HG03565 (cell line): ENCODE data around the gene FAT2.
"Not testable (repeated sequence)": the region's sequence is repeated elsewhere in the genome, so short reads cannot be mapped to it uniquely, and the experiment has no call there.

Experiments used
- ATAC-seq: cut with Tn5 transposase; IDR thresholded peaks from one replicate; pipeline ENCODE4 v1.9.1; 2021; ENCODE audit warnings: mild to moderate bottlenecking, moderate library complexity; ENCODE audit not compliant: unreplicated experiment

Gene FAT2

GRCh38 chr5:151584057-151584937, 6.8 kb downstream of the FAT2 start:
- no peak for ATAC-seq

- no peak for ATAC-seq
These were observed 9.1 kb downstream of the FAT2 start for GRCh38 chr5:151581812-151582583.

DNA sequence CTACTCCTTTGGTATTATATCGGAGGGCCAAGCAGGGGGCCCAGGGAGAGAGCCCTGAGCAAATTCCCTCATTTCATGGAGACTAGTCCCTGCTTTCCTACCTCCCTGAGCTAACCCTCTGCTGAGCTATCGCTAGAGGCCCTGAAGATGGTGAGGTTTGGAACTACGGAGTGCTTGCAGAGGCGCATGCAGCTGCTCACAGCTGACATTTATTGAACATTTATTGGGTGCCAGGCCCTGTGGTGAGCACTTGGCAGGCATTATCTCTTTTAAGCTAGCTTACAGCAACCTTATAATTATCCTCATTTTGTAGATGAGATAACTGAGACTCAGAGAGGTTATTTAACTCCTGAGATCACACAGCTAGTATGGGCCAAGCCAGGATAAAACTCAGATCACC, 9.8 kb downstream of the FAT2 start:
- no peak for ATAC-seq

- ATAC-seq = no peak
These were observed 10.3 kb downstream of the FAT2 start for GRCh38 chr5:151580858-151581257.

DNA sequence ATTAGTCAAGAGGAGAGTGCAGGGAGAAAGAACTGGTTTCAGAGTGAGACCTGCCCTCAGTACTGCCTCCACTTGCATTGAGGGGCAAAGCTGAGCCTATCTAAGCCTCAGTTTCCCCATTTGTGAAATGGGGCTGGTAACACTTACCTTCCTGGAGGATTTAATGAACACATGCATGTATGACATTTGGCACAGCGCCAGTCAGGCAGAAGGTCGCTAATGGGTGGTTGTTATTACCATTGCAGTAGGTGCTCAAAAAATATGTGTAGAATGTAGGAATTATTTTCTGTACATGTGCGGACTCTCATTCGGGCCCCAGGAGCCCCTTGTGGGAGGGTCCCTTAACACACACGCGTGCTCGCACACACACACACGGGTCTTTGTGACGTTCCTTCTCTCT, 10.9 kb downstream of the FAT2 start:
- no peak for ATAC-seq

DNA sequence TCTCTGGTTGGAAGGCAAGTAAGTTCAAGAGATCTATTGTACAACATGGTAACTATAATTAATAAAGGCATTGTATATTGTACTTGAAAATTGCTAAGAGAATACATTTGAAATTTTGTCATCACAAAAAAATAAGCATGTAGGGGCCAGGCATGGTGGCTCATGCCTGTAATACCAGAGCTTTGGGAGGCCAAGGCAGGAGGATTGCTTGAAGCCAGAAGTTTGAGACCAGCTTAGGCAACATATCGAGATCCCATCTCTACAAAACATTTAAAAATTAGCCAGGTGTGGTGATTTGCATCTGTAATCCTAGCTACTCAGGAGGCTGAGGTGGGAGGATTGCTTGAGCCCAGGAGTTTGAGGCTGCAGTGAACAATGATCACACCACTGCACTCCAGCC, 12.0 kb downstream of the FAT2 start:
- not testable (repeated sequence) for ATAC-seq

GRCh38 chr5:151578326-151579025, 12.7 kb downstream of the FAT2 start:
- ATAC-seq = no peak

DNA sequence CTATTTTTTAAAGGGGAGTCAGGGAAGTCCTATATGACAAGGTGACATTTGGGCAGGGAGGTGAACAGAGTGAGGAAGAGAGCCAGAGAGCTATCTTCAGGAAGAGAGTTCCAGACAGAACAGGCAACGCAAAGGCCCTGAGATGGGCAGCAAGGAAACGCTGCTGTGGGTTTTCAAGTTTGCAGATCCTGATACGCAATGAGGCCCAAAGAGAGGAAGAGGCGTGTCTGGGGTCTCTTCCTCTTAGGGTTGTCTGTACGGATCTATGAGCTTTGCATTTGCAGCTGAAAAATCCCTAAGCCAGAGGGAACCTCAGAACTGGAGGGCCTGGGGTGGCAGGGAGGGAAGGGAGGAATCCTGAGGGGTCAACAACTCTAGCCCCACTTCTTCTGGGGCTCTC, 13.6 kb downstream of the FAT2 start:
- ATAC-seq = no peak

DNA sequence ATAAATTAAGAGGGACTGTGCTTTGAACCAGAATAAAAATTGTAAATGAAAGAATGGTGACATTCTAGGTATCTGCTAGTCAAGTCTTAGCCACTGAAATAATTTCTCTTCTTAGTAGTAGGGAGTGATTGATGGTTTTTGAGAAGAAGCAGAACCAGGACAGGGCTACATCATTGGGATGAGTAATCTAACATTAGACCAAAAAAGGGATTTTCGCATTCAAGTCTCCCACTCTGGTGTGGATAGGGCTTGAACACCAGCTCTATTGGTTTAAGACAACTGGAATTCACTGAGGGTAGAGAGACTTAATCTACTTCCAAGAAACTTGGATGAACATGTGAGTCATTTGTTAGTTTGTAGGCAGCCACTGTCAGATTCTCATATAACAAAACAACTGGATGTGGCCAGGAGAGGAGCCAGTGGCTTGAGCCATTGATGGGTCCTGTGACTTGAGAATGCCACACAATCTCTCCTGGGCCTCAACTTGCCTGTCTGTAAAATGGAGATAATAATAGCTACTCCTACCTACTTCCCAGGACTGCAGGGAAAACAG, 16.6 kb downstream of the FAT2 start:
- ATAC-seq = no peak

DNA sequence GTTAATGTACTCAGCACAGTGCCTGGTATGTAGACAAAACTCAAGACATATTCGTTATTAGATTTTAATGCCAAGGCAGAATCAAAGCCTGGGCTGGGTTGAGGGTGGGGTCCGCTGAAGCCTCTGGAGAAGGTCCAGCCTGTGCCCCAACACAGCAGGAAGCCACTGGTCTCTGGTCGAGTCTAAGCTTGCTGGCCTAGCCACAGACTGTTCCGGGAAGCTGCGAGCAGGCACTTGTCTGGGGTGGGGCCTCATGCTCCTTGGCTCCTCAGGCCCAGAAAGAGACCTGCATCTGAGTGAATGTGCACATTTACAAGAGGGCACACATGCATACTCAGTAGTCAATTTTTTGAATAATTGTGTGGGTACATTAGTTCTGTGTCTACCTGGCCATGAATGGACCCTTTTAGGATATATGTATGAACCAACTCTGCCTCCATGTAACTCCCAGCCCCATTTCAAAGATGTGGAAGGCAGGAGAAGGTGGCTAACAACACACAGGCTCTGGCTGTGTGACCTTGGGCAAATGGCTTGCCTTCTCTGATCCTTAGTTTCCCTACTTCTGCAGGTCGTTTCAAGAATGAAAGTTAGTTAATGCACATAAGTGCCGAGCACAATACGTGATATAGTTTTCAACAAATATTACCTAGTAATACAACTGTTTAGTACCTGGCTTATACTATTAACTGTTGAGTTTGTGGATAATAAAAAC, 18.3 kb downstream of the FAT2 start:
- ATAC-seq = no peak

DNA sequence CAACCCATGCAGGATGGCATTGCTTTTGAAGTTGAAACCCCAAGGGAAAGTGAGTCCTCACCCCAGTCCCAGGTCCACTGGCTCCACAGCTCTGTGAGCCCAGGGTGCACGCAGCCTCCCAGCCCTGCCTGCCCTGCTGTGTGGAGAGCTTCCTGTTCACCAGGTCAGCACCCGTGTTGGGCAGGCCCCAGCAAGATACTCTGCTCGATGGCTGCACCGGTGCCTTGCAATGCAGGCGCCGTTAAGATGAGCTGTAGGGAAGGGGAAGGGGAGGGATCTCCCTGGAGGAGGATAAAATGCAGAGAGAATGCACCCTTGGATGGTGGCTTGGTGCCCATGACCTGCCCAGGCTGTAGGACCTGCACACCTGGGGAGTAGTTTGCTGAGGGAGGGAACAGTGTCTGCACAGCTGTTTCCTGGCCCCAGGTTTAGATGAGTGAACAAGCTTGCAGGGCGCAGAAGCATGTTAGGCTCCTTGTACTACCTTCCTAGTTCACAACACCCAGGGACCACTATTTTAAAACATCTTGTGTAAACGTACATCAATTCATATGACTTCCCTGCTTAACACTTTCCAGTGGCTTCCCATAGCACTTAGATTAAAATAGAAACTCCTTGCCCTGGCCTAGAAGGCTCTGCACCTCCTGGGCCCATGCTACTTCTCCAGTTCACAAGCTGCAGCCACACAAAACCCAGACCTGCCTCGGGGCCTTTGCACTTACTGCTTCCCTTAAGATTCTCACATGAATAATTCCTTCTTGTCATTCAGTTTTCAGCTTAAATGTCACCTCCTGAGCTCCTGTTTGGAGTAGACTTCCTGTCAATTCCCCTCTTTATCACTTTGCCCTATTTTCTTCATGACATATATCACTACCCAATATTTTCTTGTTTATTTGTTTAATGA, 19.6 kb downstream of the FAT2 start:
- ATAC-seq = no peak

DNA sequence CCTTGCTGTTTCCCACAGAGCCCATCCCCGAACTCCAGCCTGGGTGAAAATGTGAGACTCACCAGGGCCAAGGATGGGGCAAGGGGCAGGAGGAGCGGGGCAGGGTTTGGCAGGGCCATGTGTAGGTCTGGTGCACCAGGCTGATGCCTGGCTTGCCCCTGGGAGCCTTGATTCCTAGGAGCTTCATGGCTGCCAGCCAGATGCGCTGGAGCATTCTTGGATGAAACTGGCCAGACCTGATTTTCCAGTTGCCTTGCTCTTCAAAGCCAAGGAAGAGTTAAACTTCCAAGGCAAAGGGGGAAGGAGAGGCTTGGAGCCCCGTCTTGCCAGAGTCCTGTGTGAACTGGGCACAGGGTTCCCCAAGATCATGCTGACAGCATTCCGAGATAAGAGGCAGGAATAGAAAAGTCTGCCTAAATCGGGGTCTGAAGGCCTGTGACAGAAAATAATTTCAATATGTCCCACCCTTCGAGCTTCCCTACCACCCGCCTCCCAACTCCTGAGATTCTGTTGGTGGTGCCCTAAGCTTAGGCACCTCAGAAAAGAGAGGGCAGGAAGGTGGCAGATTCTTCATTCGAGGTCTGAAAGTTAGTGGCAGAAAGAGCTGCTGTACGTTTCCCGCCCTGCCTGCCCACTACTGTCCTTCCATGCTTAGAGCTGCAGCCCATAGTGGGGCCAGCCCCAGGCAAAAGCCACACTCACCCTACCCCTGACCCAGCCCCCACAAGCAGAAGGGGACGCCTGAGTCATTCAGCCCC, 20.4 kb downstream of the FAT2 start:
- ATAC-seq = no peak

DNA sequence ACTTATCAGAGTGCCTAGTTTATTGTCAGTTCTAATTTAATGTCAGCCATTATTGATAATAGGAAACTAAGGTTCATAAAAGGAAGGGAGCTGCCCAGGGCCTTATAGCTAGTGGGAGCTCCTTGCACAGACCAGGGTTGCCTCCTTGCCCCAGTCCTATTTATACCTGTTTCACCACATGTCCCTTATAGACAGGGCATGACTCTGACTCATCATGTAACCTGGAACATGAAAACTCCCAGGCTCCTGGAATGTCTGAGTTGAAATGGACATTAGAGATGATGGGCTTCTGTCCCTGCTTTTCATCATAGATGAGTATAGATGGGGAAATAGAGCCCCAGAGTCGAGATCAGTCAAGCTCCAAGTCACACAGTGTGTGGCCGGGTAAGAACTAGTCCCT, 21.1 kb downstream of the FAT2 start:
- ATAC-seq = no peak

DNA sequence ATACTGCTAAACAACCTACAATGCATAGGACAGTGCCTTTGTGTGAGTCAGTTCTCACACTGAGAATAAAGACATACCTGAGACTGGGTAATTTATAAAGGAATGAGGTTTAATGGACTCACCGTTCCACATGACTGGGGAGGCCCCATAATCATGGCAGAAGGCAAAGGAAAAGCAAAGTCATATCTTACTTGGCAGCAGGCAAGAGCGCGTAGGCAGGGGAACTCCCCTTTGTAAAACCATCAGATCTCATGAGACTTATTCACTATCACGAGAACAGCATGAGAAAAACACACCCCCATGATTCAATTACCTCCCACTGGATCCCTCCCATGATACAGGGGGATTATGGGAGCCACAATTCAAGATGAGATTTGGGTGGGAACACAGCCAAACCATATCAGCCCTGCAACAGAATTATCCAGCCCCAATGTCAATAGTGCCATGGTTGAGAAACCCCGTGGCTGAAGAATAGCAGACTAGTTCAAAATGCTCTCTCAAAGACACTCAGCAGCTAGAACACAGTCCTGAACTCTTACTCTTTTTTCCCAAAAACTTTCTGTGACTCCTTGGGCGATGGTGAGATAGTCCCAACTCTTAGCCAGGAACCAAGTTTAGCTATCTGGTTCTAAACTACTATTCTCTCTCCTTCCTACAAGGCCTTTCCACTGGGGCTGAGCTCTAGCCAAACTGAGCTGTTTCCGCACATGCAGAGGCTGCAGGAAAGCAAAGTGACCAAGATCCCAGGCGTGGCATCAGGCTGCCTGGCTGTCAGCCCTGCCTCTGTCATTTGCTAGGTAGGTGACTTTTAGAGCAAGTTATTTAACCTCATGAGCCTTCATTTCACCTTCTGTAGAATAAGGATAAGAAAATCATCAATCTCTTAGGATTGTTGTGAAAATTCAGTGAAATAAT, 21.7 kb downstream of the FAT2 start:
- ATAC-seq = no peak

- no peak for ATAC-seq
These were observed 23.1 kb downstream of the FAT2 start for GRCh38 chr5:151568036-151568435.

DNA sequence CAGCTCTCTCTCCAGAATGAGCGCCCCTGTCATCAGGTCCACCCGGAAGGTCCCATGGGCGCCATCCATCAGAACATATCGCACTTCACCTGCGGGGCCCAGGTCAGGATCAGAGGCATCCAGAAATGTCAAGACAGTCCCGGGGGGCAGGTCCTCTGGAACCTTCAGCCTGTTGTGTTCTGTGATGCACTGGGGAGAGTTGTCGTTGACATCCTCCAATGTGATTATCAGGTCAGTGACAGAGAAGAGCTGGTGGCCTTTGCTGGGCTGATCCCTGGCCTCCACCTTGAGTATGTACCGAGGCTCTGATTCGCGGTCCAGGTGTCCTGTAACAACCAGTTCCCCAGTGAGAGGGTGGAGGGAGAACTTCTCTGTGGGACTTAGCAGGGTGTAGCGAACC, 25.2 kb downstream of the FAT2 start:
- ATAC-seq = no peak

DNA sequence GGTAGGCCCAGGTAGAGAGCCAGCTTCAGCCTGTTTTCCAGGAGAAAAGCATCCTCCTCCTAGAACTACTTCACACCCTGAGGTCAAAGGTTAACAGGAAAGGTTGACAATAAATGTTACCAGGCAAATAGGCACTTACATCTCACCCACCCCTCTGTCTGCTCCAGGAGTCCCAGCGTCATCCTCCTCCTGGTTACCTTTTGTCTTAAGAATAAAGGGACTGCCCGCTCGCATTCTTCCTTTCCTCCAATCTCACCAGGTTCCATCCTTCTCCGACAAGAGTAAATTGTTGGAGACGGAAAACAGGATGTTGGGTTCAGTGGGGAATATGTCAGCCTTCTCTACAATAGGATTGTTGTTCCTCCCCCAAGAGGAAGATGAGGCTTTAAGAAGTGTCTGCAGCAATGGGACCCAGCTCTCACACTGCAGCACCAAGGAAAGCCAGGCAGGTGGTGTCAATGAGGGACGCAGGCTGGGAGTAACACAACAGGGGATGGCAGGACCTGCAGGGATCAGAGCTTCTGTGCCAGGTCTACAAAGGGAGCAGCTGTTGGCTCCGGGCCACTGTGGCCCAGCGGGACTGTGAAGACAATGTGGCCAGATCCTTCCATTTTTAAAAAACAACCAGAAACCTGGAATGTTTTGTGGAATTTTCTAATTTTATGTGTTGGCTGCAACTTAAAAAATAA, 29.0 kb downstream of the FAT2 start:
- ATAC-seq = no peak
